DND-41 (cell line): ENCODE measurements around the gene MTMR2.
A peak's percentile ranks its signal among the peaks of the same experiment; 100 is the strongest.

Experiments
- CTCF ChIP-seq: IDR thresholded peaks from 2 replicates; pipeline ENCODE4 v1.5.1; 2012; ENCODE audit warnings: borderline replicate concordance, low read length, moderate library complexity, mild to moderate bottlenecking; ENCODE audit not compliant: poor library complexity, severe bottlenecking; ENCODE audit errors: extremely low read depth
- EZH2 ChIP-seq: IDR thresholded peaks from 3 replicates; pipeline ENCODE4 v1.6.1; 2012; ENCODE audit warnings: borderline replicate concordance, low read depth, mild to moderate bottlenecking, moderate library complexity, low read length, inconsistent platforms; ENCODE audit not compliant: severe bottlenecking

- TF ChIP-seq CTCF (peak; percentile 92), EZH2 (no peak)
Observed at GRCh38 chr11:95835768-95836488, 88.0 kb downstream of the MTMR2 start.
